ENCODE data around the gene SNAP29.
"Not testable (repeated sequence)": the region's sequence is repeated elsewhere in the genome, so short reads cannot be mapped to it uniquely, and the experiment has no call there.

SNAP29 gene

DNA sequence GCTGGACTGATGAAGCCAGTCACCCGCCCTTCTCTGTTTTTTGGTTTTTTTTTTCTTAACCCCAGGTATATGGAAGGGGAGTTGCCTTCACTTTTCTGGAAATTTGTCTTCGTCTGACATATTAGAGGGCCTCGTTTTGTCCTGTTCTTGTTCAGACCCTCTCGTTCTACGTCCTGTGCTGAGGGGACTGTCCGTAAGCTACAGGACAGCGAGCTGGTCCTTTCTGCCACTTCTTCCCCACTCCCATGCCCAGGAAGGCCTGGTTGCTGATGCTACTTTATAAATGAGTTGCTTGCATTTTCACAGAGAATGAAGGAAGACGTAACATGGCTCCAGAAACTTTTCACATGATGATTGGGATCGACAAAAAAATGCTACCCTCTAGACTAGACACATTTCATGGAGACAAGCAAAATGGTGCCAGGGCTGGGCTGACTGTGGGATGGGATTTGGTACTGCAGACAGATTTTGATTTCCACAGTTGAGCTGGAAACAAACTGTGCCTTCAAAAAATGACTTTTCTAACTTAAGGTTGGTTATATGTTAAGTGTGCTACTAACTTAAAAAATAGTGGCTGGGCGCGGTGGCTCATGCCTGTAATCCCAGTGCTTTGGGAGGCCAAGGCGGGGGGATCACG is 31.2 kb downstream of the SNAP29 start:
- no peaks in the 10 kb centered on the region for H3F3A ChIP-seq (ENCODE audit: insufficient read depth, low read length)
- H3K9me3 ChIP-seq (replicated peaks; ENCODE audit: insufficient read depth, low read length) = no peaks in the 10 kb centered on the region
- H3K4me3 ChIP-seq (ENCODE audit: low read length) = no peak overlapping the region
- no peaks in the 10 kb centered on the region for H4K20me1 ChIP-seq (ENCODE audit: insufficient read depth, low read length)
- no peaks in the 10 kb centered on the region for H3K9me2 ChIP-seq (replicated peaks; ENCODE audit: insufficient read depth, low read length)
- no peak overlapping the region for H3K27ac ChIP-seq (ENCODE audit: low read length)
- no peak for DNase-seq
- no peaks in the 10 kb centered on the region for H3K79me2 ChIP-seq (ENCODE audit: low read length)
- no peaks in the 10 kb centered on the region for H3K36me3 ChIP-seq (replicated peaks; ENCODE audit: insufficient read depth, low read length)
- no peak overlapping the region for H3K4me2 ChIP-seq (ENCODE audit: low read depth, low read length)
- H2AFZ ChIP-seq (ENCODE audit: low read length) = no peak overlapping the region
- H3K4me1 ChIP-seq (ENCODE audit: low read length) = no peaks in the 10 kb centered on the region
- TF ChIP-seq, protein P1, sequence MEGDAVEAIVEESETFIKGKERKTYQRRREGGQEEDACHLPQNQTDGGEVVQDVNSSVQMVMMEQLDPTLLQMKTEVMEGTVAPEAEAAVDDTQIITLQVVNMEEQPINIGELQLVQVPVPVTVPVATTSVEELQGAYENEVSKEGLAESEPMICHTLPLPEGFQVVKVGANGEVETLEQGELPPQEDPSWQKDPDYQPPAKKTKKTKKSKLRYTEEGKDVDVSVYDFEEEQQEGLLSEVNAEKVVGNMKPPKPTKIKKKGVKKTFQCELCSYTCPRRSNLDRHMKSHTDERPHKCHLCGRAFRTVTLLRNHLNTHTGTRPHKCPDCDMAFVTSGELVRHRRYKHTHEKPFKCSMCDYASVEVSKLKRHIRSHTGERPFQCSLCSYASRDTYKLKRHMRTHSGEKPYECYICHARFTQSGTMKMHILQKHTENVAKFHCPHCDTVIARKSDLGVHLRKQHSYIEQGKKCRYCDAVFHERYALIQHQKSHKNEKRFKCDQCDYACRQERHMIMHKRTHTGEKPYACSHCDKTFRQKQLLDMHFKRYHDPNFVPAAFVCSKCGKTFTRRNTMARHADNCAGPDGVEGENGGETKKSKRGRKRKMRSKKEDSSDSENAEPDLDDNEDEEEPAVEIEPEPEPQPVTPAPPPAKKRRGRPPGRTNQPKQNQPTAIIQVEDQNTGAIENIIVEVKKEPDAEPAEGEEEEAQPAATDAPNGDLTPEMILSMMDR (IDR thresholded peaks at IDR 0.05; ENCODE audit: low read length) = no peak
- TF ChIP-seq EZH2phosphoT487 (IDR thresholded peaks at IDR 0.05; ENCODE audit: low read length) = no peak
- TF ChIP-seq EZH2 (optimal IDR thresholded peaks at IDR 0.05; ENCODE audit: low read depth, low read length) = no peak
- H3K9ac ChIP-seq (ENCODE audit: low read length) = no peak overlapping the region
- H3K27me3 ChIP-seq (replicated peaks; ENCODE audit: insufficient read depth, low read length) = no peaks in the 10 kb centered on the region

DNA sequence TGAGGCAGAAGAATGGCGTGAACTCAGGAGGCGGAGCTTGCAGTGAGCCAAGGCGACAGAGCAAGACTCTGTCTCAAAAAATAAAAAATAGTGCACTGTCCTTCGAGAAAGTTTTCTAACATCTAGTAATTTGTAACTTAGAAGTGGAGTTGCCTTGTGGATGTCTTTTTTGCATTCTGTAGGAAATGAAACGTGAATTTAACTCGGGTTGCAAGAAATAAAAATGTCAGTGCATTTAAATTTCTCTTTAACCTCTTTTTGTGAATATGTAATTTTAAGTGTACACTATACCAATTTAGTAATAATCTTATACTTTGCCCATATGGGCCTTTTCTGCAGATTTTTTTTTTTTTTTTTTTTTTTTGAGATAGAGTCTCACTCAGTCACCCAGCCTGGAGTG is 32.2 kb downstream of the SNAP29 start:
- TF ChIP-seq EZH2 (optimal IDR thresholded peaks at IDR 0.05; ENCODE audit: low read depth, low read length) (no peak), EZH2phosphoT487 (IDR thresholded peaks at IDR 0.05; ENCODE audit: low read length) (no peak)
- TF ChIP-seq, protein P1 (IDR thresholded peaks at IDR 0.05; ENCODE audit: low read length) = no peak
- H3K36me3 ChIP-seq (replicated peaks; ENCODE audit: insufficient read depth, low read length) = no peaks in the 10 kb centered on the region
- H3K9ac ChIP-seq (ENCODE audit: low read length) = no peak overlapping the region
- no peaks in the 10 kb centered on the region for H3K79me2 ChIP-seq (ENCODE audit: low read length)
- H3K4me2 ChIP-seq (ENCODE audit: low read depth, low read length) = no peak overlapping the region
- H3K4me3 ChIP-seq (ENCODE audit: low read length) = no peak overlapping the region
- DNase-seq = no peak
- no peaks in the 10 kb centered on the region for H3K9me3 ChIP-seq (replicated peaks; ENCODE audit: insufficient read depth, low read length)
- no peaks in the 10 kb centered on the region for H3K4me1 ChIP-seq (ENCODE audit: low read length)
- H3K9me2 ChIP-seq (replicated peaks; ENCODE audit: insufficient read depth, low read length) = no peaks in the 10 kb centered on the region
- H3K27ac ChIP-seq (ENCODE audit: low read length) = no peak overlapping the region
- H2AFZ ChIP-seq (ENCODE audit: low read length) = no peak overlapping the region
- no peaks in the 10 kb centered on the region for H3F3A ChIP-seq (ENCODE audit: insufficient read depth, low read length)
- no peaks in the 10 kb centered on the region for H3K27me3 ChIP-seq (replicated peaks; ENCODE audit: insufficient read depth, low read length)
- no peaks in the 10 kb centered on the region for H4K20me1 ChIP-seq (ENCODE audit: insufficient read depth, low read length)

DNA sequence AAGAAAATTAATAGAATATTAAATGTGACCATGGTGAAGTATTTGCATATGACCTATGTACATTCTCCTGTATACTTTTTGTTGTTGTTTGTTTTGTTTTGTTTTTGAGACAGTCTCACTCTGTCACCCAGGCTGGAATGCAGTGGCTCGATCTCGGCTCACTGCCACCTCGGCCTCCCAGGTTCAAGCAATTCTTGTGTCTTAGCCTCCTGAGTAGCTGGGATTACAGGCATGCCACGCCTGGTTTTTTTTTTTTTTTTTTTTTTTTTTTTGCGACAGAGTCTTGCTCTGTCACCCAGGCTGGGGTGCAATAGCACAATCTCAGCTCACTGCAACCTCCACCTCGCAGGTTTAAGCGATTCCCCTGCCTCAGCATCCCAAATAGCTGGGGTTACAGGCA is 38.9 kb downstream of the SNAP29 start:
- H4K20me1 ChIP-seq (ENCODE audit: insufficient read depth, low read length); H3K9ac ChIP-seq (ENCODE audit: low read length); H3K79me2 ChIP-seq (ENCODE audit: low read length); H3K4me2 ChIP-seq (ENCODE audit: low read depth, low read length); H3K4me1 ChIP-seq (ENCODE audit: low read length); H3K9me2 ChIP-seq (replicated peaks; ENCODE audit: insufficient read depth, low read length); H3F3A ChIP-seq (ENCODE audit: insufficient read depth, low read length); H3K9me3 ChIP-seq (replicated peaks; ENCODE audit: insufficient read depth, low read length); DNase-seq; H2AFZ ChIP-seq (ENCODE audit: low read length); H3K36me3 ChIP-seq (replicated peaks; ENCODE audit: insufficient read depth, low read length); H3K27ac ChIP-seq (ENCODE audit: low read length); H3K27me3 ChIP-seq (replicated peaks; ENCODE audit: insufficient read depth, low read length); H3K4me3 ChIP-seq (ENCODE audit: low read length): not testable (repeated sequence)

DNA sequence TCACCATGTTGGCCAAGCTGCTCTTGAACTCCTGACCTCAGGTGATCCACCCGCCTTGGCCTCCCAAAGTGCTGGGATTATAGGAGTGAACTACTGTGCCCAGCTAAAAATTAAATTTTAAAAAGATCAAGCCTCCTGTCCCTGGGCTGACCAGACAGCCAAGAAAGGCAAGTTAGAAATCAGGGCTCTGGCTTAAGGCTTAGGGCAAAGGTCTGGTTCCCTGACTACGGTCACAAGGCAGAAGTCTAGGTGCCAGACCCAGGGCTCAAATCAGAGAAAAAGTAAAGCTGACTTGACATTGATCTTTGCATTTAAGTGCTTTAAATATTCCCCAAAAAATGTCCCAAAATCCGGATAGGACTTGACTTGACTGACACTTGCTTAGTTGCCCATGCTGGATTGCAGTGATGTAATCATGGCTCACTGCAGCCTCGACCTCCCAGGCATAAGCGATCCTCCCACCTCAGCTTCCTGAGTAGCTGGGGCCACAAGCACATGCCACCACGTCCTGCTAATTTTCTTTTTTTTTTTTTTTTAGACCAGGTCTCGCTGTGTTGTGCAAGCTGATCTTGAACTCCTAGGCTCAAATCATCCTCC is 41.1 kb downstream of the SNAP29 start:
- no peaks in the 10 kb centered on the region for H3K9me2 ChIP-seq (replicated peaks; ENCODE audit: insufficient read depth, low read length)
- no peak for DNase-seq
- no peaks in the 10 kb centered on the region for H3K9me3 ChIP-seq (replicated peaks; ENCODE audit: insufficient read depth, low read length)
- H3K4me2 ChIP-seq (ENCODE audit: low read depth, low read length) = no peak overlapping the region
- H3K9ac ChIP-seq (ENCODE audit: low read length) = no peak overlapping the region
- no peaks in the 10 kb centered on the region for H3K4me1 ChIP-seq (ENCODE audit: low read length)
- no peak overlapping the region for H3K4me3 ChIP-seq (ENCODE audit: low read length)
- H3F3A ChIP-seq (ENCODE audit: insufficient read depth, low read length) = no peaks in the 10 kb centered on the region
- no peaks in the 10 kb centered on the region for H3K27me3 ChIP-seq (replicated peaks; ENCODE audit: insufficient read depth, low read length)
- TF ChIP-seq, protein P1 (IDR thresholded peaks at IDR 0.05; ENCODE audit: low read length) = no peak
- TF ChIP-seq EZH2phosphoT487 (IDR thresholded peaks at IDR 0.05; ENCODE audit: low read length) (no peak), EZH2 (optimal IDR thresholded peaks at IDR 0.05; ENCODE audit: low read depth, low read length) (no peak)
- no peaks in the 10 kb centered on the region for H3K79me2 ChIP-seq (ENCODE audit: low read length)
- no peaks in the 10 kb centered on the region for H3K36me3 ChIP-seq (replicated peaks; ENCODE audit: insufficient read depth, low read length)
- H4K20me1 ChIP-seq (ENCODE audit: insufficient read depth, low read length) = no peaks in the 10 kb centered on the region
- no peak overlapping the region for H3K27ac ChIP-seq (ENCODE audit: low read length)
- H2AFZ ChIP-seq (ENCODE audit: low read length) = no peak overlapping the region

DNA sequence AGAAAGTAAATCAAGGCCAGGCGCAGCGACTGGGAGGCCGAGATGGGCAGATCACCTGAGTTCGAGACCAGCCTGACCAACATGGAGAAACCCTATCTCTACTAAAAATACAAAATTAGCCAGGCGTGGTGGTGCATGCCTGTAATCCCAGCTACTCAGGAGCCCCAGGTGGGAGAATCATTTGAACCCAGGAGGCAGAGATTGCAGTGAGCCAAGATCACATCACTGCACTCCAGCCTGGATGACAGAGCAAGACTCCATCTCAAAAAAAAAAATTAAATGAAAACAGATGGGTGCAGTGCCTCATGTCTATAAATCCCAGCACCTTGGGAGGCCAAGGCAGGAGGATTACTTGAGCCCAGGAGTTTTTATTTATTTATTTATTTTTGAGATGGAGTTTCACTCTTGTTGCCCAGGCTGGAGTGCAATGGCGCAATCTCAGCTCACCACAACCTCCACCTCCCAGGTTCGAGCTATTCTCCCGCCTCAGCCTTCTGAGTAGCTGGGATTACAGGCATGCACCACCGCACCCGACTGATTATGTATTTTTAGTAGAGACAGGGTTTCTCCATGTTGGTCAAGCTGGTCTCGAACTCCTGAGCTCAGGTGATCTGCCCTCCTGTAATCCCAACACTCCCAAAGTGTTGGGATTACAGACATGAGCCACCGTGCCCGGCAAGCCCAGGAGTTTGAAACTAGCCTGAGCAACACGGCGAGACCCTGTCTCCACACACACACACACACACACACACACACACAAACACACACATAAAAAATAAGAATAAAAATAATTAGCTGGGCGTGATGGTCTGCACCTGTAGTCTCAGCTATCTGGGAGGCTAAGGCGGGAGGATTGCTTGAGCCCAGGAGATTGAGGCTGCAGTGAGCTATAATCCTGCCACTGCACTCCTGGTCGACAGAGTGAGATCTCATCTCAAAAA is 42.6 kb downstream of the SNAP29 start:
- not testable (repeated sequence) for H3K27ac ChIP-seq (ENCODE audit: low read length); H3F3A ChIP-seq (ENCODE audit: insufficient read depth, low read length); H3K4me2 ChIP-seq (ENCODE audit: low read depth, low read length); H3K9me3 ChIP-seq (replicated peaks; ENCODE audit: insufficient read depth, low read length); H3K4me3 ChIP-seq (ENCODE audit: low read length); H3K27me3 ChIP-seq (replicated peaks; ENCODE audit: insufficient read depth, low read length); H3K4me1 ChIP-seq (ENCODE audit: low read length); H3K9ac ChIP-seq (ENCODE audit: low read length); DNase-seq; H3K79me2 ChIP-seq (ENCODE audit: low read length); H3K36me3 ChIP-seq (replicated peaks; ENCODE audit: insufficient read depth, low read length); H2AFZ ChIP-seq (ENCODE audit: low read length); H4K20me1 ChIP-seq (ENCODE audit: insufficient read depth, low read length); H3K9me2 ChIP-seq (replicated peaks; ENCODE audit: insufficient read depth, low read length)

Data from MM.1S (cell line).